CD8-positive, alpha-beta memory T cell (primary cell): Measurements from ENCODE around the gene SMG9. TPM values are rescaled to one million over a fixed set of nuclear protein-coding genes. Genes with fewer than 3 reads are reported as not detected.

Source experiments
- CTCF ChIA-PET: fragments of 350-600 bp; sonication (Branson Sonifier 250); formaldehyde crosslinking; loops from one replicate; lab custom pipeline; 2021; ENCODE audit warnings: antibody characterized with exemption; lab: Charles Lee
- POLR2A ChIA-PET: fragments of 350-600 bp; sonication (Branson Sonifier 250); formaldehyde crosslinking; loops from one replicate; lab custom pipeline; 2021; ENCODE audit warnings: antibody characterized with exemption; lab: Charles Lee
- DNase-seq, 5 donors: peaks; one replicate each; pipeline versions ENCODE4 v3.0.0 to v3.0.0-alpha.2; 2020 to 2022; ENCODE audit warnings: mixed read lengths in 1 of 5
- H3K27ac ChIP-seq: one replicate; pipeline ENCODE4 v1.7.0; 2013; ENCODE audit warnings: low read depth, mild to moderate bottlenecking, low read length, moderate library complexity
- H3K27me3 ChIP-seq: 2 replicates; pipeline ENCODE4 v1.7.0; 2013; ENCODE audit warnings: low read length, mild to moderate bottlenecking; ENCODE audit not compliant: insufficient read depth, poor library complexity, severe bottlenecking
- H3K36me3 ChIP-seq: 2 replicates; pipeline ENCODE4 v1.7.0; 2013; ENCODE audit warnings: mild to moderate bottlenecking, low read length, moderate library complexity; ENCODE audit not compliant: insufficient read depth
- H3K4me1 ChIP-seq: 2 replicates; pipeline ENCODE4 v1.7.0; 2013; ENCODE audit warnings: mild to moderate bottlenecking, low read length, moderate library complexity; ENCODE audit not compliant: insufficient read depth
- H3K4me3 ChIP-seq: 2 replicates; pipeline ENCODE4 v1.7.0; 2013; ENCODE audit warnings: mild to moderate bottlenecking, low read length
- H3K9me3 ChIP-seq: 2 replicates; pipeline ENCODE4 v1.7.0; 2013; ENCODE audit warnings: mild to moderate bottlenecking, low read length
- H3K27ac Mint-ChIP-seq, 8 donors: one replicate each; pipeline ENCODE4 v1.8.0; 2020 to 2021; ENCODE audit warnings: mixed read lengths in 8 of 8, mild to moderate bottlenecking in 6 of 8, inconsistent platforms in 3 of 8, moderate library complexity in 3 of 8
- H3K27me3 Mint-ChIP-seq, 2 donors: one replicate each; pipeline ENCODE4 v1.8.0; 2020 to 2021; ENCODE audit warnings: mixed read lengths in 2 of 2, mild to moderate bottlenecking in 1 of 2, moderate library complexity in 1 of 2
- H3K36me3 Mint-ChIP-seq, 3 donors: one replicate each; pipeline ENCODE4 v1.8.0; 2020 to 2021; ENCODE audit warnings: mixed read lengths in 3 of 3, inconsistent platforms in 1 of 3, mild to moderate bottlenecking in 1 of 3
- H3K4me1 Mint-ChIP-seq, 3 donors: one replicate each; pipeline ENCODE4 v1.8.0; 2020 to 2021; ENCODE audit warnings: mixed read lengths in 3 of 3, inconsistent platforms in 1 of 3, mild to moderate bottlenecking in 1 of 3
- H3K4me3 Mint-ChIP-seq, 7 donors: one replicate each; pipeline ENCODE4 v1.8.0; 2020 to 2021; ENCODE audit warnings: mixed read lengths in 7 of 7, mild to moderate bottlenecking in 6 of 7, moderate library complexity in 4 of 7, inconsistent platforms in 2 of 7
- H3K9me3 Mint-ChIP-seq, 5 donors: one replicate each; pipeline ENCODE4 v1.8.0; 2020 to 2022; ENCODE audit warnings: mixed read lengths in 5 of 5, mild to moderate bottlenecking in 3 of 5, moderate library complexity in 2 of 5, inconsistent platforms in 1 of 5
- polyA plus RNA-seq: library from polyadenylated mRNA; unstranded; fragments of 300-500 nt; fragmentation: Illumina TruSeq; gene quantifications from one replicate; pipeline ENCODE4 v1.2.3, GENCODE V29; 2021
- total RNA-seq, 2 experiments: library from RNA; stranded (reverse); gene quantifications; one replicate each; pipeline ENCODE4 v1.2.3, GENCODE V29; 2021

SMG9 gene
- total and polyA plus RNA-seq, 3 experiments from 2014 or later: 11.0 to 91.3 (median 85.8) TPM

DNA sequence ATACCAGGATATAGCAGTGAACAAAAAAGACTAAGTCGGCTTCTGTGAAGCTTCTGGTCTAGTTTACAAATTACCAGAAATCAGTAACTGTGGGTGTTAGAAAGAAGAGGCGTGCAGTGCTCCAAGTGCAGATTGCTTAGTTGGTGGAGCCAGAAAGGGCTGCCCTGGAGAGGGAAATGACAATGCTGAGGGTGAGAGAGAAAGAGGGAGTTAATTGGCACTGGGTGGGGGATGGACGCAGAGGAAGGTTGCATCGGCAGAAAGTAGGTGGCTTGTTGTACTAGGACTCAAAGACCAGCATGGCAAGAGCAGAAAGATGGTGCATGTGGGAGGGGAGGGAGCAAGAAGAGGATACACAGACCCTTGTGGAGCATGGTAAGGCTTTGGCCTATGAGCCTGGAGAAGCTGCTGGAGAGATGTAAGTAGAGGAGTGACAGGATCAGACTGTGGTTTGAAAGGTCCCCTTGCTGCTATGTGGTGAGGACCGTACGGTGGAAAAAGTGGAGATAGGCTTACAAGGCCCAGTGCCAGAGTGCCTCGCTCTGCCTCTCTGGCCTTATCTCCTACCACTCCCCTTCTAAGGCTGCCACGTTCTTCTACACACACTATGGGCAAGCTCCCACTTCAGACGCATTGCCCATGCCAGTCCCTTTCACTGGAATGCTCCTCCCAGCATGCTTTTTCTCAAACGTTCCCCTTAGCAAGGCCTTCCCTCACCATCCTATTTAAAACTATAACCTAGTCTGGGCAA, 13.5 kb downstream of the SMG9 start:
- Mint-ChIP-seq H3K27ac (peak overlapping the region in 2 of 8 donors; percentile 29 to 84), H3K36me3 (peaks cover 11 to 87% (median 36%) of the 10 kb centered on the region in 3 donors), H3K4me3 (no peak overlapping the region), H3K4me1 (peaks cover 15 to 20% (median 20%) of the 10 kb centered on the region in 3 donors), H3K27me3 (peaks cover 0 to 2% of the 10 kb centered on the region in 2 donors), H3K9me3 (no peaks in the 10 kb centered on the region)
- H3K27ac ChIP-seq: no peak overlapping the region
- H3K4me1 ChIP-seq: no peaks in the 10 kb centered on the region
- no peaks in the 10 kb centered on the region for H3K27me3 ChIP-seq
- H3K9me3 ChIP-seq: no peaks in the 10 kb centered on the region
- peaks cover 84% of the 10 kb centered on the region for H3K36me3 ChIP-seq
- H3K4me3 ChIP-seq: no peak overlapping the region
- CTCF ChIA-PET: no interaction called here
- POLR2A ChIA-PET: no interaction called here
- DNase-seq: no peak

DNA sequence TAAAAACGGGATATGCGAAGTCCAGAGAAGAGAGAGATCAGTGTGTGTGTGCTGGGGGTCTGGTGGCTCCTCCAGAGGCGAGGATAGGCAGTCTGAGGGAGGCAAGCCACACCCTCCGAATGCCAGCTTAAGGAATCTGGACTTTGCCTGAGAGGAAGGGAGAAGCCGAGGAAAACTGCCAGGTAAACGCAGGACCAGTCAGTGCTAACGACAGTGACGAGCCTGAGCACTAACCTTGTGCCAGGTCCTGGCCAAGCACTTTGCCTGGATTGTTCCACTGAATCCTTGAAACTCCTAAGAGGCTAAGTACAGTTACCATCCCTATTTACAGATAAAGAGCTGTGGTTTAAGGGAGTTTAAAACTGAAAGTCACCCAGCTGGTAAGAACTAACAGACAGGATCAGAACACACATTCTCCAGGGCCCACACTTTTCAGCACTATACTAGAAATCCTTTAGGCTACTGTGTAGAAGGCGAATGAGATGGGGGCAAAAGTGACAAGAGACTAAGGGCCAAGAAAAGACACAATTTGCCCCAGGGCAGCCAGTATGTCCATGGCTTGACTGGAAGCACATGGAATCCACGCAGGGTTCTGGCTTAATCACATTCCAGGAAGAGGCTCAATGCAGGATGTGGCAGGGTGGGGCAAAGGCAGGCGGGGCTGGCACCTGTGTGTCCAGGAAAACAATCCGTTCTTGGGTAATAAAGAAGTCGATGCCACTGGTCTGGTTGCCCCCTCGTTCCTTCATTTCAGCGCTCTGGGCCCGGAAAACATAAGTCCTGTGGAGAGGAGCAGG, 15.1 kb downstream of the SMG9 start:
- Mint-ChIP-seq H3K4me1 (peaks cover 11 to 12% (median 11%) of the 10 kb centered on the region in 3 donors), H3K4me3 (no peak overlapping the region), H3K36me3 (peaks cover 11 to 85% (median 33%) of the 10 kb centered on the region in 3 donors), H3K9me3 (no peaks in the 10 kb centered on the region), H3K27me3 (no peaks in the 10 kb centered on the region), H3K27ac (peak overlapping the region in 5 of 8 donors; percentile 30 to 92 (median 82))
- CTCF ChIA-PET: no interaction called here
- Histone ChIP-seq H3K27ac (no peak overlapping the region), H3K4me1 (no peaks in the 10 kb centered on the region), H3K9me3 (no peaks in the 10 kb centered on the region), H3K27me3 (no peaks in the 10 kb centered on the region), H3K4me3 (no peak overlapping the region), H3K36me3 (peaks cover 79% of the 10 kb centered on the region)
- POLR2A ChIA-PET: no interaction called here
- no peak for DNase-seq

DNA sequence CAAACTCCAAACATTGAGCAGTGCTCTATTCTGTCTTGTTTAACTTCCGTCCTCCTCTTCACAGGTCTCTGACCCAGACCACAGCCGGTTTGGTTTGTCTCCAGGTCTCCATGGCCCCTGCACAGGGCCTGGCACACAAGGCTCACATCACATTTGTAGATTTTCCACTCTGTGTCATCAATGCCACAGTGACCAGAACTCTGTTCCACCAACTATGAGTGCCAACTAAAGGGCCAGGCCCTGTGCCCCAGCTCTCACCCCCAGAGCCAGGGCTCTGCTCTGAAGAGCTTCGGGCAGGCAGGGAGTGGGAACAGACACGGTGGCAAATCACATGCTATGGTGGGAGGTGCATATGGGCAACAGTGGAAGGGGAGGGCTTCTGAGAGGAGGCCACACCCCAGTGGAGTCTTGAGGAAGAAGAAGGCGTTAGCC, 16.0 kb downstream of the SMG9 start:
- Histone ChIP-seq H3K4me1 (no peaks in the 10 kb centered on the region), H3K4me3 (no peak overlapping the region), H3K36me3 (peaks cover 76% of the 10 kb centered on the region), H3K27ac (peak overlapping the region; percentile 19), H3K27me3 (no peaks in the 10 kb centered on the region), H3K9me3 (no peaks in the 10 kb centered on the region)
- Mint-ChIP-seq H3K4me1 (peaks cover 9 to 12% (median 11%) of the 10 kb centered on the region in 3 donors), H3K27me3 (no peaks in the 10 kb centered on the region), H3K4me3 (peak overlapping the region in 1 of 7 donors; percentile 9), H3K36me3 (peaks cover 11 to 85% (median 29%) of the 10 kb centered on the region in 3 donors), H3K27ac (peak overlapping the region in 7 of 8 donors; percentile 27 to 92 (median 44)), H3K9me3 (no peaks in the 10 kb centered on the region)
- ChIA-PET POLR2A (no interaction called here), CTCF (no interaction called here)
- DNase-seq: peak in 2 of 5 donors; percentile 18 to 50

DNA sequence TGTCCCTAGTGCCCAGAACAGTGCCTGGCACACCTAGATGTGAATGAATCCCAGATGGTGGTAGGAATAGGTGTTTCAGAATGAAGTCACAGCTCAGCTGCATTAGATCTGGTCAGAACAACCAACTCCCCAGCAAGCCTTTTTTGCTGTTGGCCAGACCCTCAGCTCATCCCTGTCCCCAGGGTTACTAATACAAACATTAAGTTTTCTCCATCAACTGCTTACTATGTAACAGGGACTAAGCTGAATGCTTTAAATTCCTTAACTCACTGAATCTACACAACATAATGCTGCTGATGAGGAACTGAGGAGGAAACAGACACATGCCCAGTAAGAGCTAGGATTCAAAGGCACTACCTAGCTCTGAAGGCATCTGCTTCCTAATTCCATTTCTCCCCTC, 18.8 kb downstream of the SMG9 start:
- H3K27ac ChIP-seq: no peak overlapping the region
- H3K27me3 Mint-ChIP-seq: no peaks in the 10 kb centered on the region
- H3K9me3 ChIP-seq: no peaks in the 10 kb centered on the region
- ChIA-PET POLR2A (no interaction called here), CTCF (no interaction called here)
- no peaks in the 10 kb centered on the region for H3K27me3 ChIP-seq
- H3K4me1 Mint-ChIP-seq: peaks cover 9 to 12% (median 11%) of the 10 kb centered on the region in 3 donors
- peaks cover 16 to 93% (median 24%) of the 10 kb centered on the region in 3 donors for H3K36me3 Mint-ChIP-seq
- peak overlapping the region in 1 of 7 donors; percentile 7 for H3K4me3 Mint-ChIP-seq
- H3K27ac Mint-ChIP-seq: peak overlapping the region in 3 of 8 donors; percentile 23 to 78 (median 35)
- H3K4me3 ChIP-seq: no peak overlapping the region
- no peak for DNase-seq
- H3K9me3 Mint-ChIP-seq: no peaks in the 10 kb centered on the region
- H3K4me1 ChIP-seq: no peaks in the 10 kb centered on the region
- peaks cover 72% of the 10 kb centered on the region for H3K36me3 ChIP-seq

DNA sequence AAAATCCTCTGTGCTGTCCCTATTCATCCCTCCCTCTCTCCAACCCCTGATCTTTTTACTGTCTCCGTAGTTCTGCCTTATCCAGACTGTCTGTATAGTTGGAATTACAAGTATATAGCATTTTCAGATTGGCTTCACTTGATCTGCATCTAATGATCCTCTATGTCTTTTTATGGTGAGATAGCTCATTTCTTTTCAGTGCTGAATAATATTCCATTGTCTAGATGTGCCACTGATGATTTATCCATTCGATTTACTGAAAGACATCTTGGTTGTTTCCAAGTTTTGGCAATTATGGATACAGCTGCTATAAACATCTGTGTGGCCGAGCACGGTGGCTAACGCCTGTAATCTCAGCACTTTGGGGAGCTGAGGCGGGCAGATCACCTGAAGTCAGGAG, 19.7 kb downstream of the SMG9 start:
- H3K9me3 ChIP-seq: no peaks in the 10 kb centered on the region
- POLR2A ChIA-PET: interaction anchor here (0.6 kb wide), 1 partner anchor 19 kb away, joined by 3 read pairs; no protein-coding TSS in a partner anchor
- peaks cover 9 to 12% (median 11%) of the 10 kb centered on the region in 3 donors for H3K4me1 Mint-ChIP-seq
- H3K27ac Mint-ChIP-seq: peak overlapping the region in 2 of 8 donors; percentile 26 to 49
- no peaks in the 10 kb centered on the region for H3K4me1 ChIP-seq
- CTCF ChIA-PET: no interaction called here
- no peaks in the 10 kb centered on the region for H3K9me3 Mint-ChIP-seq
- H3K27me3 Mint-ChIP-seq: no peaks in the 10 kb centered on the region
- no peak overlapping the region for H3K27ac ChIP-seq
- H3K4me3 ChIP-seq: no peak overlapping the region
- no peak for DNase-seq
- no peaks in the 10 kb centered on the region for H3K27me3 ChIP-seq
- peaks cover 16 to 91% (median 26%) of the 10 kb centered on the region in 3 donors for H3K36me3 Mint-ChIP-seq
- H3K36me3 ChIP-seq: peaks cover 66% of the 10 kb centered on the region
- no peak overlapping the region for H3K4me3 Mint-ChIP-seq

DNA sequence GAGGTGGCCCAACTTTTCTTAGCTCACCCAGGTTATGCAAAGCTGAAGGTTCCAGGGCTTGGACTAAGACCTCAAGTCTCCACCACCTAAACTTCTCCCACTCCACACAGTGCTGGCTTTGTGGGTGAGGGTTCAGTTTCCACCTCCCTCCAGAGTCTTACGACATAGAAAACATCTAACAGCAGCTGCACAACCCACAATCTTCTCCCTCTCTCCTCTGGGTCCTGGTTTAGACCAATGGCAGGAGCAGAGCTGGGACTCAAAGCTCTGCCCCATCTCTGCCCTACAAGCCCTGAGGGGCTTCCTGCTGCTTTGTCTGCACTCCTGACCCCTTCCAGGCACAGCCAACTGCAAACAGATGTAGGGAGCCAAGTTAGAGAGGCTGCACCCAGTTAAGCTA, 22.9 kb downstream of the SMG9 start:
- no peaks in the 10 kb centered on the region for H3K9me3 Mint-ChIP-seq
- Histone ChIP-seq H3K36me3 (peaks cover 44% of the 10 kb centered on the region), H3K4me1 (no peaks in the 10 kb centered on the region), H3K27me3 (no peaks in the 10 kb centered on the region), H3K4me3 (no peak overlapping the region), H3K27ac (no peak overlapping the region), H3K9me3 (no peaks in the 10 kb centered on the region)
- no peaks in the 10 kb centered on the region for H3K27me3 Mint-ChIP-seq
- DNase-seq: no peak
- ChIA-PET POLR2A (no interaction called here), CTCF (interaction anchor here (2.0 kb wide), 1 partner anchor 13 kb away, joined by 7 read pairs; no protein-coding TSS in a partner anchor)
- H3K27ac Mint-ChIP-seq: peak overlapping the region in 4 of 8 donors; percentile 47 to 86 (median 75)
- no peak overlapping the region for H3K4me3 Mint-ChIP-seq
- peaks cover 6 to 84% (median 23%) of the 10 kb centered on the region in 3 donors for H3K36me3 Mint-ChIP-seq
- H3K4me1 Mint-ChIP-seq: no peaks in the 10 kb centered on the region

DNA sequence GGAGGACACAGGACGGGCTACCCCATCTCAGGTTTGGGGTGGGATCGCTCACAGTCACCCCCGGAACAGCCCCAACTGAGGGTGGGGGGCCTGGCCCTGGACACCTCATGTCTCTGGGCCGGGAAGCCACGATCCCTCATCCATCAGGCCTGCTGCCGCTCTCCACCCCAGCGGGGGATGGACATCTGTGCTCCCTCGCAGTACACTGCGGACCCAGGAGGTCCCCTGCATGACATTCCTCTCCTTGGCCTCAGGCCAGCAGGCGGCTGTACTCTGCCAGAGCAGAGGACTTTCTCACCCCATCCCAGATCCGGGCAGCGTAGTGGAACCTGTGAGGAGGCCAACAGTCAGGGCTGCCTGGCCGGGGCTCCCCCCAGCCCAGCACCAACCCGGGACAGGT, 23.4 kb downstream of the SMG9 start:
- Histone ChIP-seq H3K36me3 (peaks cover 40% of the 10 kb centered on the region), H3K27me3 (no peaks in the 10 kb centered on the region), H3K4me3 (no peak overlapping the region), H3K4me1 (no peaks in the 10 kb centered on the region), H3K9me3 (no peaks in the 10 kb centered on the region), H3K27ac (no peak overlapping the region)
- Mint-ChIP-seq H3K9me3 (no peaks in the 10 kb centered on the region), H3K4me1 (no peaks in the 10 kb centered on the region), H3K36me3 (peaks cover 6 to 79% (median 19%) of the 10 kb centered on the region in 3 donors), H3K4me3 (no peak overlapping the region), H3K27ac (no peak overlapping the region), H3K27me3 (no peaks in the 10 kb centered on the region)
- POLR2A ChIA-PET: no interaction called here
- CTCF ChIA-PET: interaction anchor here (2.0 kb wide), 1 partner anchor 13 kb away, joined by 7 read pairs; no protein-coding TSS in a partner anchor
- no peak for DNase-seq
